OCI-LY7 (cell line): ENCODE results near the gene MKKS. TPM values are rescaled to one million over a fixed set of nuclear protein-coding genes. Genes with fewer than 3 reads are reported as not detected.

Source experiments
- BruUV-seq: library from RNA; stranded (reverse); fragments of 400-500 nt; replicated peaks from 2 replicates; lab custom pipeline; 2021; lab: Mats Ljungman, UMichigan
- CTCF ChIA-PET: fragments of 300-600 bp; sonication (Branson Sonifier 250); formaldehyde crosslinking; loops from one replicate; lab custom pipeline; 2022; ENCODE audit warnings: antibody characterized with exemption; ENCODE audit not compliant: unreplicated experiment; lab: Charles Lee
- POLR2A ChIA-PET: fragments of 300-600 bp; sonication (Branson Sonifier 250); formaldehyde crosslinking; loops from one replicate; lab custom pipeline; 2022; ENCODE audit warnings: antibody characterized with exemption; lab: Charles Lee
- DNase-seq: peaks from one replicate; pipeline ENCODE4 v3.0.0-alpha.2; 2015; ENCODE audit warnings: low spot score
- H2AFZ ChIP-seq: fragments of 200-600 bp; sonication (generic), shearing (Covaris generic); 2 replicates; pipeline ENCODE4 v1.6.1; 2014; ENCODE audit warnings: mild to moderate bottlenecking, antibody characterized with exemption, low read length, moderate library complexity
- H3K27ac ChIP-seq: fragments of 200-600 bp; sonication (generic); 2 replicates; pipeline ENCODE4 v1.5.1; 2014; ENCODE audit warnings: mixed run types, low read depth, mild to moderate bottlenecking, moderate library complexity, low read length, inconsistent platforms; ENCODE audit not compliant: poor library complexity, severe bottlenecking
- H3K36me3 ChIP-seq: fragments of 200-600 bp; sonication (generic); 2 replicates; pipeline ENCODE4 v1.6.1; 2014; ENCODE audit warnings: mild to moderate bottlenecking, antibody characterized with exemption, low read length, moderate library complexity, mixed read lengths; ENCODE audit not compliant: insufficient read depth
- H3K4me1 ChIP-seq: fragments of 200-600 bp; sonication (generic); 2 replicates; pipeline ENCODE4 v1.5.1; 2014; ENCODE audit warnings: mild to moderate bottlenecking, low read length; ENCODE audit not compliant: insufficient read depth, poor library complexity, severe bottlenecking
- H3K4me2 ChIP-seq: fragments of 200-600 bp; sonication (generic); 2 replicates; pipeline ENCODE4 v1.6.1; 2014; ENCODE audit warnings: mild to moderate bottlenecking, low read length
- H3K4me3 ChIP-seq: fragments of 200-600 bp; sonication (generic); 2 replicates; pipeline ENCODE4 v1.5.1; 2014; ENCODE audit warnings: mild to moderate bottlenecking, low read depth, low read length; ENCODE audit not compliant: poor library complexity, severe bottlenecking
- H3K79me2 ChIP-seq: fragments of 200-600 bp; sonication (generic); 2 replicates; pipeline ENCODE4 v1.6.1; 2016; ENCODE audit warnings: low read depth, mild to moderate bottlenecking, low read length, moderate library complexity, mixed read lengths; ENCODE audit not compliant: insufficient read depth
- H3K9me2 ChIP-seq: fragments of 200-600 bp; sonication (generic); 2 replicates; pipeline ENCODE4 v1.6.1; 2016; ENCODE audit warnings: mild to moderate bottlenecking, low read length, mixed read lengths; ENCODE audit not compliant: insufficient read depth
- H3K9me3 ChIP-seq: fragments of 200-600 bp; sonication (generic); 2 replicates; pipeline ENCODE4 v1.6.1; 2014; ENCODE audit warnings: mild to moderate bottlenecking, mixed run types, low read length, mixed read lengths
- H4K20me1 ChIP-seq: fragments of 200-600 bp; sonication (generic); 2 replicates; pipeline ENCODE4 v1.6.1; 2014; ENCODE audit warnings: mild to moderate bottlenecking, antibody characterized with exemption, low read length, moderate library complexity, mixed read lengths; ENCODE audit not compliant: insufficient read depth
- CTCF ChIP-seq: fragments of 200-600 bp; sonication (generic); conservative IDR thresholded peaks from 2 replicates; pipeline ENCODE4 v1.5.1; 2014; ENCODE audit warnings: mild to moderate bottlenecking, antibody characterized with exemption, low read length, moderate library complexity, mixed read lengths
- EZH2phosphoT487 ChIP-seq: fragments of 200-600 bp; sonication (generic); IDR thresholded peaks from 2 replicates; pipeline ENCODE4 v1.6.1; 2018; ENCODE audit warnings: low read depth, borderline replicate concordance, mild to moderate bottlenecking, mixed run types, antibody characterized with exemption, low read length, moderate library complexity, mixed read lengths
- intact Hi-C: fragments of 100-400 bp; cut with micrococcal nuclease; formaldehyde crosslinking; loops from one replicate; pipeline ENCODE4 v1.10.0; 2022; ENCODE audit not compliant: unreplicated experiment
- total RNA-seq, 2 experiments: library from RNA; depleted of rRNA in 1 of 2; stranded (reverse); fragments of >200 nt in 1 of 2; shearing (Covaris generic) in 1 of 2; gene quantifications; 2 replicates each; pipeline ENCODE4 v1.2.3, GENCODE V29; 2014 to 2022

The MKKS gene
- total RNA-seq, 2 experiments from 2014 or later, result 1.0 to 5.6 TPM

GRCh38 chr20:10466855-10467254 lies 32.8 kb upstream of the MKKS start:
- CTCF ChIA-PET, result no interaction called here
- POLR2A ChIA-PET, result no interaction called here
- no peak overlapping the region for H3K4me3 ChIP-seq
- no peak overlapping the region for H3K4me2 ChIP-seq
- intact Hi-C loops, result no loop called here
- H4K20me1 ChIP-seq, result no peaks in the 10 kb centered on the region
- no peak overlapping the region for H3K27ac ChIP-seq
- no peaks in the 10 kb centered on the region for H3K79me2 ChIP-seq
- H3K9me2 ChIP-seq, result no peaks in the 10 kb centered on the region
- H2AFZ ChIP-seq, result no peak overlapping the region
- peaks cover 3% of the 10 kb centered on the region; the same call in 1 of the 2 replicates for H3K36me3 ChIP-seq
- DNase-seq, result no peak
- H3K9me3 ChIP-seq, result no peaks in the 10 kb centered on the region
- no TSS peak for BruUV-seq
- no peak for TF ChIP-seq EZH2phosphoT487
- TF ChIP-seq CTCF, result no peak
- H3K4me1 ChIP-seq, result no peaks in the 10 kb centered on the region

DNA sequence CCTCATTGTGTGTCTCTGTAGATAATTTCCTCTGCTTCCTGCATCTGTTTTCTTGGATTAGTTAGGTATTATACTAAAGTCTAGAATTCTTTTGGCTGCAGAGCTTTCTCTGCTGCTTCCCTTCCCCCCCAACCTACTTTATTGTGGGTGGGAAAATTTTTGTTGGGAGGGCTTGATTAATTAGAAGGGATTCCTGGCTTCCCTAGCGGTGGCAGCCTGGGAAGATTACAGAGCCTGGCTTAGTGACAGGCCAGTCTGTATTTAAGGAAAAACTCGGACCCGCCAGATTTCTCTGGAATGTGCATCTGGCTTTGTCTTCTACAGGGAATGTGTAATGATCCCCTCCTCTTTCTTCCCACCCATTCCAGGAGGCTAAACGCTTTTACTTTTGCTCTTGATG lies 32.3 kb upstream of the MKKS start:
- no peak overlapping the region for H2AFZ ChIP-seq
- no peaks in the 10 kb centered on the region for H3K79me2 ChIP-seq
- POLR2A ChIA-PET, result no interaction called here
- intact Hi-C loops, result no loop called here
- DNase-seq, result no peak
- no TSS peak for BruUV-seq
- H3K4me3 ChIP-seq, result no peak overlapping the region
- H3K9me2 ChIP-seq, result no peaks in the 10 kb centered on the region
- CTCF ChIA-PET, result no interaction called here
- no peaks in the 10 kb centered on the region for H3K9me3 ChIP-seq
- H3K4me2 ChIP-seq, result no peak overlapping the region
- no peaks in the 10 kb centered on the region for H3K4me1 ChIP-seq
- no peaks in the 10 kb centered on the region for H4K20me1 ChIP-seq
- H3K36me3 ChIP-seq, result peaks cover 3% of the 10 kb centered on the region; the same call in 1 of the 2 replicates
- no peak overlapping the region for H3K27ac ChIP-seq
- TF ChIP-seq EZH2phosphoT487 (no peak), CTCF (no peak)

DNA sequence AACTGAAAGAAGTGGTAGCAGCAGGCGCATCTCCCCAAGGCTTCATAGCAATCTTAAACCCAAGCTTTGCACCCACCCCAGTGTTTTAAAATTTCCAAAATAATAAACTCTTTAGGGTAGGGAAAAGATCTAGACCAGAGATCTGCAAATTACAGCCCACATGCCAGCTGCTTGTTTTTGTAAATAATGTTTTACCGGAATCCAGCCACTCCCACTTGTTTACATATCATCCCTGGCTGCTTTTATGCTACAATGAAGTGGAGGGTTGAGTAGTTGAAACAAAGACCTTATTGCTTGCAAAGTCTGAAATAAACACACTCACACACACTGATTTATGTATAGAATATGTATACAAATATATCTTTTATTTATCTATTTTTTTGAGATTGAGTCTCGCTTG lies 31.1 kb upstream of the MKKS start:
- Histone ChIP-seq H3K36me3 (peaks cover 3% of the 10 kb centered on the region; the same call in 1 of the 2 replicates), H2AFZ (no peak overlapping the region), H3K79me2 (no peaks in the 10 kb centered on the region), H3K4me2 (no peak overlapping the region), H4K20me1 (no peaks in the 10 kb centered on the region), H3K4me1 (no peaks in the 10 kb centered on the region), H3K9me2 (no peaks in the 10 kb centered on the region), H3K4me3 (no peak overlapping the region), H3K9me3 (no peaks in the 10 kb centered on the region), H3K27ac (no peak overlapping the region)
- TF ChIP-seq EZH2phosphoT487 (no peak), CTCF (no peak)
- no TSS peak for BruUV-seq
- no peak for DNase-seq
- CTCF ChIA-PET, result no interaction called here
- POLR2A ChIA-PET, result interaction anchor here (0.7 kb wide), 1 partner anchor 866 kb away, joined by 3 read pairs; no protein-coding TSS in a partner anchor
- intact Hi-C loops, result no loop called here
